Type B pancreatic cell (in vitro differentiated cells): ENCODE measurements around the gene LIN52. TPM values are rescaled to one million over a fixed set of nuclear protein-coding genes. Genes with fewer than 3 reads are reported as not detected.

Source experiments
- DNase-seq: peaks from one replicate; pipeline ENCODE4 v3.0.0; 2021; ENCODE audit warnings: mixed read lengths; ENCODE audit not compliant: unreplicated experiment; ENCODE audit errors: extremely low spot score
- H3K27ac Mint-ChIP-seq: 2 replicates; pipeline ENCODE4 v1.8.0; 2021; ENCODE audit warnings: mild to moderate bottlenecking, mixed read lengths
- H3K27me3 Mint-ChIP-seq: 2 replicates; pipeline ENCODE4 v1.8.0; 2021; ENCODE audit warnings: mixed read lengths
- H3K36me3 Mint-ChIP-seq: 2 replicates; pipeline ENCODE4 v1.8.0; 2021; ENCODE audit warnings: mixed read lengths
- H3K4me1 Mint-ChIP-seq: one replicate; pipeline ENCODE4 v1.8.0; 2021; ENCODE audit warnings: mixed read lengths; ENCODE audit not compliant: unreplicated experiment
- H3K4me3 Mint-ChIP-seq: 2 replicates; pipeline ENCODE4 v1.8.0; 2021; ENCODE audit warnings: mild to moderate bottlenecking, mixed read lengths
- H3K9me3 Mint-ChIP-seq: 2 replicates; pipeline ENCODE4 v1.8.0; 2021; ENCODE audit warnings: mixed read lengths
- long read RNA-seq: library from polyadenylated mRNA; unstranded; transcript quantifications from one replicate; pipeline ENCODE4 v2.0.0, GENCODE V29; 2020
- total RNA-seq: library from RNA; stranded (reverse); gene quantifications from 2 replicates; pipeline ENCODE4 v1.2.1, GENCODE V29; 2021; ENCODE audit warnings: low replicate concordance
- TF ChIP-seq, protein P1 (sequence below): fragments of 200-600 bp; sonication (generic); conservative IDR thresholded peaks from 2 replicates; pipeline ENCODE4 v1.5.0; 2021; ENCODE audit warnings: antibody characterized with exemption, mild to moderate bottlenecking

LIN52 gene
- total RNA-seq: 6.9 and 15.1 TPM in 2 replicates
- long read RNA-seq, transcript LIN52-205 (6 exons, 2,776 nt): major isoform, 48 of 81 reads
- long read RNA-seq, partial matches to known transcripts: 2 of 81 reads
- long read RNA-seq, other reads (novel, unspliced or antisense): 29 of 81 reads

DNA sequence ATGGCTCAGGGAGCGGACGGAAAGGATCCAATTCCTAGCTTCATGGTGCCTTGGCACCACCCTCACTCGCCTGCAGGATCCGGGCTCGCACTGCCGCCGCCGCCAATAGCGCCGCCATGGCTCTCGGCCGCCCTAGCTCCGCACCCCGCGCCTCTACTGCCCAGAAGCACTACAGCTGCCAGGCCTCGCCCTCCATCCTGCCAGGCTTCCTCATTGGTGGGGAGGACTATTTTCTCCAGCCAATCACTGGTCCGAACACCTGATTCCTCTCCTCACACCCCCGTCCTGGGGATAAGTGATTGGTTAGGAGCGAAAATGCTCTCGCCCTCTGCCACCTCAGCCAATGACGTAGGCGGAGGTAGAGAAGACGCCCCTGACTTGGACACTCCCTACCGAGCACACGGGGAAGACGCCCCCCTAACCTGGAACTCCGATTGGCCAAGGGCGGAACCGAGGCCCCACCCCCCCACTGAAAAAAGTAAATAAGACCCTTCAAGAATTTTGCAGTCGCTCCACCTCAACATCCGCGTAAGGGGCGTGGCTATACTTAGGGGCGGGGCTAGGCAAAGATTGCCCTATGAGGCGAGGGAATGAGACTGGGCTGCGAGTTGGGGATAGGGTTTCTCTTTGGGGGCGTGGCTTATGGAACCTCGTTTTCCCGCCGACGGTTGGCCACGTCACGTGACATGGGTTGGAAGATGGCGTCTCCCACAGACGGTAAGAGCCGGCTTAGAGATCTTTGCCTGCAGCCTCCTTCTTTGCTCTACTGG lies at the start of gene LIN52, which contains the start of gene ALDH6A1:
Gene LIN52, plus strand, starts transcription at position 680 of the 770 bp plus-strand sequence. Its CDS starts 19 bp downstream, at position 699.
Gene ALDH6A1, minus strand, starts transcription at position 177 of the 770 bp plus-strand sequence. Its CDS starts 59 bp downstream, at position 118.
- DNase-seq: peak; percentile 98
- no peaks in the 10 kb centered on the region for H3K27me3 Mint-ChIP-seq
- H3K27ac Mint-ChIP-seq: peak within 1 kb of the TSS; percentile 97
- TF ChIP-seq, protein P1, sequence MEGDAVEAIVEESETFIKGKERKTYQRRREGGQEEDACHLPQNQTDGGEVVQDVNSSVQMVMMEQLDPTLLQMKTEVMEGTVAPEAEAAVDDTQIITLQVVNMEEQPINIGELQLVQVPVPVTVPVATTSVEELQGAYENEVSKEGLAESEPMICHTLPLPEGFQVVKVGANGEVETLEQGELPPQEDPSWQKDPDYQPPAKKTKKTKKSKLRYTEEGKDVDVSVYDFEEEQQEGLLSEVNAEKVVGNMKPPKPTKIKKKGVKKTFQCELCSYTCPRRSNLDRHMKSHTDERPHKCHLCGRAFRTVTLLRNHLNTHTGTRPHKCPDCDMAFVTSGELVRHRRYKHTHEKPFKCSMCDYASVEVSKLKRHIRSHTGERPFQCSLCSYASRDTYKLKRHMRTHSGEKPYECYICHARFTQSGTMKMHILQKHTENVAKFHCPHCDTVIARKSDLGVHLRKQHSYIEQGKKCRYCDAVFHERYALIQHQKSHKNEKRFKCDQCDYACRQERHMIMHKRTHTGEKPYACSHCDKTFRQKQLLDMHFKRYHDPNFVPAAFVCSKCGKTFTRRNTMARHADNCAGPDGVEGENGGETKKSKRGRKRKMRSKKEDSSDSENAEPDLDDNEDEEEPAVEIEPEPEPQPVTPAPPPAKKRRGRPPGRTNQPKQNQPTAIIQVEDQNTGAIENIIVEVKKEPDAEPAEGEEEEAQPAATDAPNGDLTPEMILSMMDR: peak; percentile 42
- H3K9me3 Mint-ChIP-seq: no peaks in the 10 kb centered on the region
- H3K4me1 Mint-ChIP-seq: peaks cover 23% of the 10 kb centered on the region
- peak within 1 kb of the TSS; percentile 99 for H3K4me3 Mint-ChIP-seq
- H3K36me3 Mint-ChIP-seq: no peaks in the 10 kb centered on the region

- Mint-ChIP-seq H3K4me3 (no peak overlapping the region), H3K36me3 (no peaks in the 10 kb centered on the region), H3K27me3 (no peaks in the 10 kb centered on the region), H3K4me1 (no peaks in the 10 kb centered on the region), H3K27ac (no peak overlapping the region), H3K9me3 (no peaks in the 10 kb centered on the region)
- TF ChIP-seq, protein P1: no peak
- DNase-seq: no peak
Measured at GRCh38 chr14:74035556-74035955, 49.2 kb upstream of the LIN52 start.

- H3K9me3 Mint-ChIP-seq: no peaks in the 10 kb centered on the region
- H3K36me3 Mint-ChIP-seq: no peaks in the 10 kb centered on the region
- H3K4me3 Mint-ChIP-seq: no peak overlapping the region
- DNase-seq: no peak
- H3K4me1 Mint-ChIP-seq: no peaks in the 10 kb centered on the region
- TF ChIP-seq, protein P1: peak; percentile 88
- H3K27me3 Mint-ChIP-seq: no peaks in the 10 kb centered on the region
- H3K27ac Mint-ChIP-seq: no peak overlapping the region
Measured at GRCh38 chr14:74038020-74038859, 46.5 kb upstream of the LIN52 start.

GRCh38 chr14:74042296-74042695 lies 42.5 kb upstream of the LIN52 start:
- H3K4me3 Mint-ChIP-seq: no peak overlapping the region
- H3K36me3 Mint-ChIP-seq: no peaks in the 10 kb centered on the region
- no peaks in the 10 kb centered on the region for H3K27me3 Mint-ChIP-seq
- no peak for DNase-seq
- H3K27ac Mint-ChIP-seq: no peak overlapping the region
- H3K9me3 Mint-ChIP-seq: no peaks in the 10 kb centered on the region
- TF ChIP-seq, protein P1: no peak
- no peaks in the 10 kb centered on the region for H3K4me1 Mint-ChIP-seq

- no peak for DNase-seq
- Mint-ChIP-seq H3K4me3 (no peak overlapping the region), H3K27me3 (no peaks in the 10 kb centered on the region), H3K9me3 (no peaks in the 10 kb centered on the region), H3K4me1 (no peaks in the 10 kb centered on the region), H3K36me3 (no peaks in the 10 kb centered on the region), H3K27ac (no peak overlapping the region)
- TF ChIP-seq, protein P1: no peak
Measured at GRCh38 chr14:74045522-74045921, 39.2 kb upstream of the LIN52 start.
